Adipose tissue (tissue), 3 donors: ENCODE data around the gene PIK3C2B. TPM values are rescaled to one million over a fixed set of nuclear protein-coding genes. Genes with fewer than 3 reads are reported as not detected.
A peak's percentile ranks its signal among the peaks of the same experiment; 100 is the strongest.

Source experiments
- H3K27ac ChIP-seq: one replicate; pipeline ENCODE4 v1.5.1; 2013; ENCODE audit warnings: low read depth, low read length
- WGBS, 3 donors: extraction: QIAGEN DNeasy Blood & Tissue Kit; methylation state at CpG; one replicate each; pipeline ENCODE4 v1.1.7; 2013; 5-methylcytosine and 5-hydroxymethylcytosine counted together
- polyA plus RNA-seq, 3 donors: library from polyadenylated mRNA; stranded (reverse); fragments of 200-250 nt; gene quantifications; one replicate each; pipeline ENCODE4 v1.2.3, GENCODE V29; 2013
- donor health status: healthy with polysubstance abuse.
- donor health status: Bipolar disorder and iron deficiency.
- donor health status: healthy.

PIK3C2B gene
- polyA plus RNA-seq, 3 donors, result 4.9 to 13.6 (median 13.2) TPM

- 45 to 69% (median 46%) methylated on average over 16 to 17 of the region's 17 CpGs for WGBS, 3 donors
- peak overlapping the region; percentile 40 for H3K27ac ChIP-seq
Measured at GRCh38 chr1:204465546-204466415, 28.8 kb downstream of the PIK3C2B start.

- WGBS, 3 donors, result 52 to 83% (median 55%) methylated on average over 1 of the region's 1 CpG
- no peak overlapping the region for H3K27ac ChIP-seq
Measured at GRCh38 chr1:204464701-204465100, 29.9 kb downstream of the PIK3C2B start.

DNA sequence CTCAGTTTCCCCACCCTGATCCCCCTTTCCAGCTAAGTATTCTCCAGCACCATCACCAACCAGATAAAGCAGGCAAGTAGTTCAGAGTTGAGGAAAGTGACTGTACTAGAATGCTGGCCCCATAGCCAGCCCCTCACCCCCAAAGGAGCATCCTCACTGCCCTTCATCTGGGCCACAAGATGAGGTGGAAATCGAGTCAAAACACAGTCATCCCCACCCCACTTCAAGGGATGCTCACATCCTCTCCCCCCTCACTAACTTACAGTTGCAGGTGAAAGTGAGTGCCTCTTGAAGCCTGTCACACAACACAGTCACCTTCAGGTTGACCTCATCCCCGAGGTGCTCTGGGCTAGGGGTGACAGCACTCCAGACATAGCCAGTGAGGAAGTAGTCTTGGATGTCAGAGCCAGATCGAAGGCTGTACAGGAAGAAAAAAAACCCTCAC, 30.4 kb downstream of the PIK3C2B start:
- WGBS, 3 donors, result 39 to 67% (median 42%) methylated on average over 3 of the region's 3 CpGs
- no peak overlapping the region for H3K27ac ChIP-seq

GRCh38 chr1:204463125-204464060, 31.2 kb downstream of the PIK3C2B start:
- 38 to 71% (median 46%) methylated on average over 10 of the region's 10 CpGs for WGBS, 3 donors
- H3K27ac ChIP-seq, result no peak overlapping the region

- no peak overlapping the region for H3K27ac ChIP-seq
- WGBS, 3 donors, result 53 to 85% (median 65%) methylated on average over 4 of the region's 4 CpGs
Measured at GRCh38 chr1:204462229-204462561, 32.4 kb downstream of the PIK3C2B start.

- H3K27ac ChIP-seq, result no peak overlapping the region
- 35 to 71% (median 43%) methylated on average over 11 of the region's 11 CpGs for WGBS, 3 donors
Measured at GRCh38 chr1:204461331-204462228, 33.0 kb downstream of the PIK3C2B start.

- WGBS, 3 donors, result 94 to 97% (median 94%) methylated on average over 8 of the region's 8 CpGs
- H3K27ac ChIP-seq, result no peak overlapping the region
Measured at GRCh38 chr1:204460346-204460745, 34.3 kb downstream of the PIK3C2B start.

GRCh38 chr1:204459706-204460105, 34.9 kb downstream of the PIK3C2B start:
- WGBS, 3 donors, result 64 to 84% (median 68%) methylated on average over 4 of the region's 4 CpGs
- no peak overlapping the region for H3K27ac ChIP-seq

- no peak overlapping the region for H3K27ac ChIP-seq
- 83 to 88% (median 86%) methylated on average over 5 of the region's 5 CpGs for WGBS, 3 donors
Measured at GRCh38 chr1:204457666-204458065, 36.9 kb downstream of the PIK3C2B start.

GRCh38 chr1:204456826-204457442, 37.7 kb downstream of the PIK3C2B start:
- H3K27ac ChIP-seq, result no peak overlapping the region
- 53 to 76% (median 53%) methylated on average over 11 of the region's 11 CpGs for WGBS, 3 donors

- no peak overlapping the region for H3K27ac ChIP-seq
- 95 to 99% (median 96%) methylated on average over 9 of the region's 9 CpGs for WGBS, 3 donors
Measured at GRCh38 chr1:204455831-204456145, 38.8 kb downstream of the PIK3C2B start.

GRCh38 chr1:204455063-204455830, 39.4 kb downstream of the PIK3C2B start:
- 68 to 78% (median 74%) methylated on average over 18 of the region's 18 CpGs for WGBS, 3 donors

GRCh38 chr1:204454476-204454875, 40.1 kb downstream of the PIK3C2B start:
- WGBS, 3 donors, result 81 to 95% (median 83%) methylated on average over 4 of the region's 4 CpGs
- H3K27ac ChIP-seq, result no peak overlapping the region

More at GRCh38 chr1:204455063-204455830, 39.4 kb downstream of the PIK3C2B start:
- H3K27ac ChIP-seq, result no peak overlapping the region

DNA sequence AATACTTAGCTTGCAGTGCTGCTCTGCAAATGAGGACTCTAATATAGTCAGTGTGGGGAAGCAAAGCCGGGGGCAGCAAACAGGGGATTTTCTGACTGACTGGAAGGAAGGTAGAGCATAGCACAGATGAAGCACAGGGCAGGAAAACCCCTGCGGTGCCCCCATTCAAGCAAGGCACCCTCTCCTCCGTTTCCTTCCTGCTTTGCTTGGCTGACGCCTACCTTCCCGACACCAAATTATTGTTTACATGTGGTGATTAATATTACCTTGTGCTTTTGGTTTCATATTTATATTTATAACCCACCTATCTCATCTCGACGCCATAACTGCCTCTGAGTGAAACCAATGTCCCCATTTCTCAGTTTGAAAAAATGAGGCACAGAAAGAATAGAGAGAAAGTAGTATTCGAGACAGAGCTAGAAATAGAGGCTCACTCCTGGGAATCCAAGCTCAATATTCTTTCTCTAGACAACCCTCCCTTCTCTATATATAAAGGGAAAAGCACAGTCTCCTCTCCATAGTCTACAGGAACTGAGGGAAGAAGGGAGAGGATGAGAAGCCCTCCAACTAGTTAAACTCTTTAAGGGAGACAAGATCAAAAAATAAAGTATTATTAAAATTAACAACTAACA, 41.3 kb downstream of the PIK3C2B start:
- no peak overlapping the region for H3K27ac ChIP-seq
- 39 to 77% (median 41%) methylated on average over 8 of the region's 8 CpGs for WGBS, 3 donors

GRCh38 chr1:204451352-204452124, 43.1 kb downstream of the PIK3C2B start:
- 76 to 83% (median 77%) methylated on average over 8 of the region's 8 CpGs for WGBS, 3 donors
- no peak overlapping the region for H3K27ac ChIP-seq
